ENCODE results near the gene GALR3.

GALR3 gene

DNA sequence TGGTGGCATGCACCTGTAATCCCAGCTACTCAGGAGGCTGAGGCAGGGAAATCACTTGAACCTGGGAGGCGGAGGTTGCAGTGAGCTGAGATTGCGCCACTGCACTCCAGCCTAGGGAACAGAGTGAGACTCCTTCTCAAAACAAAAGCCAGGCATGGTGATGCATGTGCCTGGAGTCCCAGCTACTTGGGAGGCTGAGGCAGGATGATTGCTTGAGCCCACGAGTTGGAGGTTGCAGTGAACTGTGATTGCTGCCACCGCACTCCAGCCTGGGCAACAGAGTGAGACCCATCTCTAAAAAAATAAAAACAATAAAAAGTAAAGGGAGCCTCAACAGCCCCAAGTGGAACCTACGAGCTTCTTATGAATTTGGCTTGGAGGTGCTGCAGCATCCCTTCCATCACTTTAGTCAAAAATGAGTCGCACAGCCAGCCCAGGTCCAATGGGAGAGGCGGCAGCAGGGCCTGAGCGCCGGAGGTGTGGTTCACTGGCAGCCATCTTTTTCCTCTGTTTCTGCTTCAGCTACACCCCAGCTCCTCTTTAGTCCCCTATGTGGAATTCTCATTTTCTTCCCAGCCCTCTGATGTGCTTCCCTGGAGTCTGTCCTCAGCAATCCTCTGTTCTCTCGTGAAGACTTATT lies 44.7 kb upstream of the GALR3 start:
- H3K79me2 ChIP-seq (ENCODE audit: control insufficient read depth, insufficient read depth, low read length) = no peaks in the 10 kb centered on the region
- H3K27ac ChIP-seq (ENCODE audit: low read depth, low read length) = no peak overlapping the region
- no peak overlapping the region for H3K4ac ChIP-seq (ENCODE audit: low read depth, low read length)
- H3K9ac ChIP-seq (ENCODE audit: low read length) = no peak overlapping the region
- no peak overlapping the region for H2BK5ac ChIP-seq (ENCODE audit: low read length)
- H3K4me1 ChIP-seq (ENCODE audit: control insufficient read depth, low read depth, low read length) = no peaks in the 10 kb centered on the region
- H3K18ac ChIP-seq (ENCODE audit: low read length) = no peak overlapping the region
- H3K4me2 ChIP-seq (ENCODE audit: low read length) = no peak overlapping the region
- H4K8ac ChIP-seq (ENCODE audit: low read depth, low read length) = no peak overlapping the region
- no peaks in the 10 kb centered on the region for H3K79me1 ChIP-seq (ENCODE audit: low read length)
- H3K27me3 ChIP-seq (ENCODE audit: insufficient read depth, low read length, poor library complexity) = no peaks in the 10 kb centered on the region
- no peak overlapping the region for H3K4me3 ChIP-seq (ENCODE audit: low read length)
- H2AK5ac ChIP-seq (ENCODE audit: low read length) = no peak overlapping the region
- H2BK120ac ChIP-seq (ENCODE audit: low read depth, low read length) = no peak overlapping the region
- H3K56ac ChIP-seq (ENCODE audit: low read length) = no peak overlapping the region
- H2BK15ac ChIP-seq (replicated peaks; ENCODE audit: low read depth) = no peak overlapping the region
- no peaks in the 10 kb centered on the region for H3K36me3 ChIP-seq (ENCODE audit: control insufficient read depth, insufficient read depth, low read length)
- H3K23ac ChIP-seq (ENCODE audit: low read length) = no peak overlapping the region
- no peak for DNase-seq
- WGBS (ENCODE audit: extremely low coverage, insufficient coverage, low lambda C conversion rate) = no CpG with 5 or more reads among the region's 10 CpGs
- no peak overlapping the region for H4K5ac ChIP-seq (ENCODE audit: low read length)

DNA sequence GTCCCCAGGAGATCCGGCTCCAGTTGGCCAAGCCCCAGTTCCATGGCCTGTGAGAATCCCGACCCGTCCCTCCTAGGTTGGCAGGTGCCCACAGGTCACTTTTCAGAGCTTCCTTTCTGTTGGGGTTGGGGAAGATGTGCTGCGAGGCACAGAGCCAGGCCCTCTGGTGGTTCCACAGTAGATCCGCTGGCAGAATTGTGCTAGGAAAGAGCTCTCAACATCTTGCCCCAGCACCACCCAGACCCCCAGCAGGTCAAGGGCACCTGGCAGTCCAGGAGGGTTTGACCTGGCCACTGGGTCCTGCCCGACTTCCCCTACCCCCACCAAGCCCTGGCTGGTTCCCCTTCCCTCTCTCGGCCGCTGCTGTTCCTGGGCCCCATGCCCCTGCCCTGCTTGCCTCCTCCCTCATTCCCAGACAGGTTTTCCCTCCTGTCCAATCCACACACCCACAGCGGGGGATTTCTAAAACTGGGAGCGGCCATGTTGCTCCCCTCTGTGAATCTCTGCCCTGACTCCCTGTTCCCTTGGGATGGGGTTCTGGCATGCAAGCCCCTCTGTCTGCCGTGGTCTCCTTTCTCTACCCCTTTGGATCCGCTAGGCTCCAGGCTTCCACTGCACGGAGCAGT lies 41.6 kb upstream of the GALR3 start:
- no peak overlapping the region for H2BK5ac ChIP-seq (ENCODE audit: low read length)
- DNase-seq = peak; percentile 42
- H3K79me1 ChIP-seq (ENCODE audit: low read length) = no peaks in the 10 kb centered on the region
- no peak overlapping the region for H2BK120ac ChIP-seq (ENCODE audit: low read depth, low read length)
- no peaks in the 10 kb centered on the region for H3K4me1 ChIP-seq (ENCODE audit: control insufficient read depth, low read depth, low read length)
- no CpG with 5 or more reads among the region's 13 CpGs for WGBS (ENCODE audit: extremely low coverage, insufficient coverage, low lambda C conversion rate)
- H3K4me2 ChIP-seq (ENCODE audit: low read length) = no peak overlapping the region
- H3K36me3 ChIP-seq (ENCODE audit: control insufficient read depth, insufficient read depth, low read length) = no peaks in the 10 kb centered on the region
- H4K5ac ChIP-seq (ENCODE audit: low read length) = no peak overlapping the region
- H3K4ac ChIP-seq (ENCODE audit: low read depth, low read length) = no peak overlapping the region
- H4K8ac ChIP-seq (ENCODE audit: low read depth, low read length) = no peak overlapping the region
- no peak overlapping the region for H3K9ac ChIP-seq (ENCODE audit: low read length)
- no peak overlapping the region for H3K27ac ChIP-seq (ENCODE audit: low read depth, low read length)
- H3K18ac ChIP-seq (ENCODE audit: low read length) = no peak overlapping the region
- no peak overlapping the region for H2AK5ac ChIP-seq (ENCODE audit: low read length)
- no peak overlapping the region for H3K4me3 ChIP-seq (ENCODE audit: low read length)
- no peak overlapping the region for H3K56ac ChIP-seq (ENCODE audit: low read length)
- no peaks in the 10 kb centered on the region for H3K27me3 ChIP-seq (ENCODE audit: insufficient read depth, low read length, poor library complexity)
- H3K79me2 ChIP-seq (ENCODE audit: control insufficient read depth, insufficient read depth, low read length) = no peaks in the 10 kb centered on the region
- no peak overlapping the region for H3K23ac ChIP-seq (ENCODE audit: low read length)
- H2BK15ac ChIP-seq (replicated peaks; ENCODE audit: low read depth) = no peak overlapping the region

DNA sequence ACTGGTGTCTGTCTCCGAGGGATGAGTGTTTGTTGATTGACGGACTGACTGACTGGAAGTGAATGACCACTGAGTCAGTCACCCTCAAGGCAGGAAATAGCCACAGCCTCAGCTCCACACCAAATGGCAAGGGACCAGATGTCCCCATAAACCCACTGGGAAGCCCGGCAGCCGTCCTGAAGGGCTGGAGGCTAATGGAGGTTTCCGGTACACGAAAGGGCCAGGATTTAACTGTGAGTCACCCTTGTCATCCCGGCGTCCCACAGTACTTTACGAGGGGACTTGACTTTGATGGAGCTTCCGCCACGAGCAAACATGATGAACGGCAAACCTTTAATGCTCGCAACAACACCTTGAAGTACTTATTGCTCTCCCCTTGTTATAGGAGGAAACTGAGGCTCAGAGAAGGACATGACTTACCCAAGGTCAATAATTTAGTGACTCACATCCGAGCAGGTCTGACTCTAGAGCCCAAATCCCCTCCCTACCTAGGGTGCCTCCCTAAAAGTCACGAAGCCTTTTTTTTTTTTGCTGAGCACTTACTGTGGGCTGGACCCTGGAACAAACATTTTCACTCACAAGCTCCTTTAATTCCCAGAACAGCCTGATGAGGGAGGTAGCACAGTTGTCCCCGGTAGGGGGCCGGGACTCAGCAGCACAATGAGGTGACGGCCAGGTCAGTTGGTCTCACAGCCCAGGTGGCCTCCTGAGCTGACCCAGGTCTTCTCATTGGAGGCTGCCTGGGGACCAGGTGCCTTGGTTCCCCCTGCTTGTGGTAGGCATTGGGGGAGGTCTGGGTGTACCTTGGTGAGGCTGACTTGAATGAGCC lies 40.6 kb upstream of the GALR3 start:
- no CpG with 5 or more reads among the region's 18 CpGs for WGBS (ENCODE audit: extremely low coverage, insufficient coverage, low lambda C conversion rate)
- Histone ChIP-seq H3K4me2 (ENCODE audit: low read length) (no peak overlapping the region), H2BK15ac (replicated peaks; ENCODE audit: low read depth) (no peak overlapping the region)

DNA sequence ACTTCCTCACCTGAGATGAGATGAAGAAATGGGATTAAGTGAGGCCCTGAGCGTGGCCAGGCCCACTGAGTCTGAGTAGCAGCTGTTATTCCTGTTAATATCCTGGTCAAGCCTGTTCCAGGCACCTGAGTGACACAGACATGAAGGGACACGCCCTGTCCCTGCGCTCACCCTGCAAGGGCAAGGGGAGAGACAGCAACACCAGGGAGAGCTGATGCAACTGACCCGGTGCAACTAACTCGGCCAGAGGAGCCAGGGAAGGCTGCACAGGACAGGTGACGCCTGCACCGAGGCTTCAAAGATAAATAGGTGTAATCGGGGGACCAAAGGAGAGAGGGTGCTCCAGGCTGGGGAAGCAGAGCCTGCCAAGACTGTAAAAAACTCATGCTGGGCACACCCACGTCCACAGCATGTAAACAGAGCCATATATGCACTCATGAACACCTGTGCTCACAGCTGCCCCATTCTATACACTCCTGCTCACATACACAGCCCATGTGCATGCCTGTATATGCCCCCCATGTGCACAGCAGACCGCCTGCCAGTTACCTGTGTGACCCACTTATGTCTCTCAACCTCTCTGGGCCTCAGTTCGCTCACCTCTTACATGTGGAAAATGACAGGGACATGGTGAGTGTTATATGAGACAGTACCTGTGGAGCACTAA lies 38.2 kb upstream of the GALR3 start:
- H3K9ac ChIP-seq (ENCODE audit: low read length) = no peak overlapping the region
- H3K18ac ChIP-seq (ENCODE audit: low read length) = no peak overlapping the region
- no peak overlapping the region for H2BK5ac ChIP-seq (ENCODE audit: low read length)
- no peaks in the 10 kb centered on the region for H3K79me2 ChIP-seq (ENCODE audit: control insufficient read depth, insufficient read depth, low read length)
- H3K27ac ChIP-seq (ENCODE audit: low read depth, low read length) = no peak overlapping the region
- no peaks in the 10 kb centered on the region for H3K36me3 ChIP-seq (ENCODE audit: control insufficient read depth, insufficient read depth, low read length)
- no peak overlapping the region for H3K4me2 ChIP-seq (ENCODE audit: low read length)
- no peak overlapping the region for H3K4ac ChIP-seq (ENCODE audit: low read depth, low read length)
- no peak overlapping the region for H4K5ac ChIP-seq (ENCODE audit: low read length)
- H3K23ac ChIP-seq (ENCODE audit: low read length) = no peak overlapping the region
- no peaks in the 10 kb centered on the region for H3K4me1 ChIP-seq (ENCODE audit: control insufficient read depth, low read depth, low read length)
- no peak overlapping the region for H2BK15ac ChIP-seq (replicated peaks; ENCODE audit: low read depth)
- H3K4me3 ChIP-seq (ENCODE audit: low read length) = no peak overlapping the region
- DNase-seq = no peak
- WGBS (ENCODE audit: extremely low coverage, insufficient coverage, low lambda C conversion rate) = no CpG with 5 or more reads among the region's 11 CpGs
- no peak overlapping the region for H2BK120ac ChIP-seq (ENCODE audit: low read depth, low read length)
- H3K56ac ChIP-seq (ENCODE audit: low read length) = no peak overlapping the region
- H4K8ac ChIP-seq (ENCODE audit: low read depth, low read length) = no peak overlapping the region
- H3K27me3 ChIP-seq (ENCODE audit: insufficient read depth, low read length, poor library complexity) = no peaks in the 10 kb centered on the region
- H2AK5ac ChIP-seq (ENCODE audit: low read length) = no peak overlapping the region
- H3K79me1 ChIP-seq (ENCODE audit: low read length) = no peaks in the 10 kb centered on the region

More for the DNA sequence above, 40.6 kb upstream of the GALR3 start:
- no peaks in the 10 kb centered on the region for H3K4me1 ChIP-seq (ENCODE audit: control insufficient read depth, low read depth, low read length)
- no peak overlapping the region for H4K5ac ChIP-seq (ENCODE audit: low read length)
- H3K36me3 ChIP-seq (ENCODE audit: control insufficient read depth, insufficient read depth, low read length) = no peaks in the 10 kb centered on the region
- no peaks in the 10 kb centered on the region for H3K79me2 ChIP-seq (ENCODE audit: control insufficient read depth, insufficient read depth, low read length)
- H3K9ac ChIP-seq (ENCODE audit: low read length) = no peak overlapping the region
- no peak overlapping the region for H4K8ac ChIP-seq (ENCODE audit: low read depth, low read length)
- no peak for DNase-seq
- no peak overlapping the region for H3K56ac ChIP-seq (ENCODE audit: low read length)
- no peak overlapping the region for H3K4ac ChIP-seq (ENCODE audit: low read depth, low read length)
- no peaks in the 10 kb centered on the region for H3K27me3 ChIP-seq (ENCODE audit: insufficient read depth, low read length, poor library complexity)
- no peaks in the 10 kb centered on the region for H3K79me1 ChIP-seq (ENCODE audit: low read length)
- H2BK120ac ChIP-seq (ENCODE audit: low read depth, low read length) = no peak overlapping the region
- H3K4me3 ChIP-seq (ENCODE audit: low read length) = no peak overlapping the region
- no peak overlapping the region for H2BK5ac ChIP-seq (ENCODE audit: low read length)
- no peak overlapping the region for H2AK5ac ChIP-seq (ENCODE audit: low read length)
- no peak overlapping the region for H3K27ac ChIP-seq (ENCODE audit: low read depth, low read length)
- H3K18ac ChIP-seq (ENCODE audit: low read length) = no peak overlapping the region
- no peak overlapping the region for H3K23ac ChIP-seq (ENCODE audit: low read length)

DNA sequence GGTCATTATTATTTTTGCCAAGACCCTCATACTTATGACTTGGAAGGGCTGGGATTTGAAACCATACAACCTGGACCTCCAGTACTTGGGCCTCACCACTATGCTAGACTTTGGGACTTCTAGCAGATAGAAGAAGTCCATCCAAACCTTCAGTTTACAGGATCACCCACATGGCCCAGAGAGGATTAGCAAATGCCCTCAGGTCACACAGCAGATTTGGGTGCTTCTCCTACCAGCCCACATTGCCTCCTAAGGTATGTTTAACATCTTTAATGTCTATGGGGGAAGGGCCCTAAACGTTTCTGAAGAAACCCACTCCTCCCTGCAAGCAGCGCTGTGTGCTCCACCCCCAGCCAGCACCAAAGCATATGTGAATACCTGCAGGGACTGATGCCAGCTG lies 32.9 kb upstream of the GALR3 start:
- no peaks in the 10 kb centered on the region for H3K79me1 ChIP-seq (ENCODE audit: low read length)
- no peaks in the 10 kb centered on the region for H3K79me2 ChIP-seq (ENCODE audit: control insufficient read depth, insufficient read depth, low read length)
- no peak overlapping the region for H3K23ac ChIP-seq (ENCODE audit: low read length)
- no peak overlapping the region for H3K4me3 ChIP-seq (ENCODE audit: low read length)
- no peak overlapping the region for H4K8ac ChIP-seq (ENCODE audit: low read depth, low read length)
- H3K4me2 ChIP-seq (ENCODE audit: low read length) = no peak overlapping the region
- H3K4me1 ChIP-seq (ENCODE audit: control insufficient read depth, low read depth, low read length) = no peaks in the 10 kb centered on the region
- no peak overlapping the region for H3K18ac ChIP-seq (ENCODE audit: low read length)
- WGBS (ENCODE audit: extremely low coverage, insufficient coverage, low lambda C conversion rate) = no CpG with 5 or more reads among the region's 2 CpGs
- H3K9ac ChIP-seq (ENCODE audit: low read length) = no peak overlapping the region
- no peak overlapping the region for H2AK5ac ChIP-seq (ENCODE audit: low read length)
- H4K5ac ChIP-seq (ENCODE audit: low read length) = no peak overlapping the region
- DNase-seq = no peak
- H3K27ac ChIP-seq (ENCODE audit: low read depth, low read length) = no peak overlapping the region
- no peak overlapping the region for H2BK15ac ChIP-seq (replicated peaks; ENCODE audit: low read depth)
- no peak overlapping the region for H2BK120ac ChIP-seq (ENCODE audit: low read depth, low read length)
- H3K36me3 ChIP-seq (ENCODE audit: control insufficient read depth, insufficient read depth, low read length) = no peaks in the 10 kb centered on the region
- H3K27me3 ChIP-seq (ENCODE audit: insufficient read depth, low read length, poor library complexity) = no peaks in the 10 kb centered on the region
- H3K56ac ChIP-seq (ENCODE audit: low read length) = no peak overlapping the region
- H3K4ac ChIP-seq (ENCODE audit: low read depth, low read length) = no peak overlapping the region
- no peak overlapping the region for H2BK5ac ChIP-seq (ENCODE audit: low read length)
